ENCODE data around the gene TTLL6. TPM values are rescaled to one million over a fixed set of nuclear protein-coding genes. Genes with fewer than 3 reads are reported as not detected.

TTLL6 gene
- total and polyA plus RNA-seq, 4 donors, result 0.02 to 0.08 TPM; not detected in 2

DNA sequence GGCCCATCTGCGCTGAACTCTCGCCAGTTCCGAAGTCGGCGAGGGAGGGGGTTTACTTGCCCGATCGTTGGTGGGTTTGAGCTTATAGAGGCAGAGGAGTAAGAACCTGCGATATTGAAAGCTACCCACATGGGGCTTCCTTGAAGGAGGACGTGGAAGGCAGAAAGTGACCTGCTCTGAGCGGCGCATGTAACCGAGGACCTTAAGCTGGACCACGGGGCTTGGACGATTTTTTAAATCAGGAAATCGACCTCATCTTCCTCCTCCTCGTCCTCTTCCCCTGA, 92.1 kb downstream of the TTLL6 start:
- Histone ChIP-seq H3K4me3 (ENCODE audit: low read depth in 1 of 3, low read length in 3 of 3) (peak overlapping the region in 1 of 3 donors; percentile 3), H3K4me1 (ENCODE audit: control insufficient read depth in 4 of 4, insufficient read depth in 4 of 4, low read length in 3 of 4) (peaks cover 1 to 24% (median 6%) of the 10 kb centered on the region in 4 donors), H3K27ac (ENCODE audit: low read depth in 1 of 2, low read length in 2 of 2) (no peak overlapping the region), H3K36me3 (ENCODE audit: control insufficient read depth in 4 of 4, insufficient read depth in 3 of 4, low read depth in 1 of 4, low read length in 3 of 4) (no peaks in the 10 kb centered on the region), H3K9ac (ENCODE audit: low read depth in 1 of 2, low read length in 2 of 2) (no peak overlapping the region), H3K27me3 (ENCODE audit: control insufficient read depth in 4 of 4, insufficient read depth in 4 of 4, low read length in 3 of 4) (peaks cover under 1 to 50% (median 28%) of the 10 kb centered on the region in 4 donors), H3K9me3 (ENCODE audit: control insufficient read depth in 4 of 4, low read length in 3 of 4) (no peaks in the 10 kb centered on the region)
- TF ChIP-seq HNF4G (IDR thresholded peaks at IDR 0.05) (no peak), RXRA (IDR thresholded peaks at IDR 0.05) (no peak), TAF1 (conservative IDR thresholded peaks at IDR 0.05) (no peak), HNF4A (conservative IDR thresholded peaks at IDR 0.05) (no peak), FOXA1 (IDR thresholded peaks at IDR 0.05) (no peak), FOXA2 (IDR thresholded peaks at IDR 0.05) (no peak), RAD21 (IDR thresholded peaks at IDR 0.05) (no peak), SP1 (IDR thresholded peaks at IDR 0.05) (no peak), JUND (IDR thresholded peaks at IDR 0.05) (no peak)
- TF ChIP-seq, protein P1, sequence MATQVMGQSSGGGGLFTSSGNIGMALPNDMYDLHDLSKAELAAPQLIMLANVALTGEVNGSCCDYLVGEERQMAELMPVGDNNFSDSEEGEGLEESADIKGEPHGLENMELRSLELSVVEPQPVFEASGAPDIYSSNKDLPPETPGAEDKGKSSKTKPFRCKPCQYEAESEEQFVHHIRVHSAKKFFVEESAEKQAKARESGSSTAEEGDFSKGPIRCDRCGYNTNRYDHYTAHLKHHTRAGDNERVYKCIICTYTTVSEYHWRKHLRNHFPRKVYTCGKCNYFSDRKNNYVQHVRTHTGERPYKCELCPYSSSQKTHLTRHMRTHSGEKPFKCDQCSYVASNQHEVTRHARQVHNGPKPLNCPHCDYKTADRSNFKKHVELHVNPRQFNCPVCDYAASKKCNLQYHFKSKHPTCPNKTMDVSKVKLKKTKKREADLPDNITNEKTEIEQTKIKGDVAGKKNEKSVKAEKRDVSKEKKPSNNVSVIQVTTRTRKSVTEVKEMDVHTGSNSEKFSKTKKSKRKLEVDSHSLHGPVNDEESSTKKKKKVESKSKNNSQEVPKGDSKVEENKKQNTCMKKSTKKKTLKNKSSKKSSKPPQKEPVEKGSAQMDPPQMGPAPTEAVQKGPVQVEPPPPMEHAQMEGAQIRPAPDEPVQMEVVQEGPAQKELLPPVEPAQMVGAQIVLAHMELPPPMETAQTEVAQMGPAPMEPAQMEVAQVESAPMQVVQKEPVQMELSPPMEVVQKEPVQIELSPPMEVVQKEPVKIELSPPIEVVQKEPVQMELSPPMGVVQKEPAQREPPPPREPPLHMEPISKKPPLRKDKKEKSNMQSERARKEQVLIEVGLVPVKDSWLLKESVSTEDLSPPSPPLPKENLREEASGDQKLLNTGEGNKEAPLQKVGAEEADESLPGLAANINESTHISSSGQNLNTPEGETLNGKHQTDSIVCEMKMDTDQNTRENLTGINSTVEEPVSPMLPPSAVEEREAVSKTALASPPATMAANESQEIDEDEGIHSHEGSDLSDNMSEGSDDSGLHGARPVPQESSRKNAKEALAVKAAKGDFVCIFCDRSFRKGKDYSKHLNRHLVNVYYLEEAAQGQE (IDR thresholded peaks at IDR 0.05), result no peak
- TF ChIP-seq, protein P2, sequence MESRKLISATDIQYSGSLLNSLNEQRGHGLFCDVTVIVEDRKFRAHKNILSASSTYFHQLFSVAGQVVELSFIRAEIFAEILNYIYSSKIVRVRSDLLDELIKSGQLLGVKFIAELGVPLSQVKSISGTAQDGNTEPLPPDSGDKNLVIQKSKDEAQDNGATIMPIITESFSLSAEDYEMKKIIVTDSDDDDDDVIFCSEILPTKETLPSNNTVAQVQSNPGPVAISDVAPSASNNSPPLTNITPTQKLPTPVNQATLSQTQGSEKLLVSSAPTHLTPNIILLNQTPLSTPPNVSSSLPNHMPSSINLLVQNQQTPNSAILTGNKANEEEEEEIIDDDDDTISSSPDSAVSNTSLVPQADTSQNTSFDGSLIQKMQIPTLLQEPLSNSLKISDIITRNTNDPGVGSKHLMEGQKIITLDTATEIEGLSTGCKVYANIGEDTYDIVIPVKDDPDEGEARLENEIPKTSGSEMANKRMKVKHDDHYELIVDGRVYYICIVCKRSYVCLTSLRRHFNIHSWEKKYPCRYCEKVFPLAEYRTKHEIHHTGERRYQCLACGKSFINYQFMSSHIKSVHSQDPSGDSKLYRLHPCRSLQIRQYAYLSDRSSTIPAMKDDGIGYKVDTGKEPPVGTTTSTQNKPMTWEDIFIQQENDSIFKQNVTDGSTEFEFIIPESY (IDR thresholded peaks at IDR 0.05), result no peak
- whole genome bisulfite sequencing, result 8% methylated on average over 16 of the region's 16 CpGs
- DNase-seq (ENCODE audit: low spot score), result no peak

DNA sequence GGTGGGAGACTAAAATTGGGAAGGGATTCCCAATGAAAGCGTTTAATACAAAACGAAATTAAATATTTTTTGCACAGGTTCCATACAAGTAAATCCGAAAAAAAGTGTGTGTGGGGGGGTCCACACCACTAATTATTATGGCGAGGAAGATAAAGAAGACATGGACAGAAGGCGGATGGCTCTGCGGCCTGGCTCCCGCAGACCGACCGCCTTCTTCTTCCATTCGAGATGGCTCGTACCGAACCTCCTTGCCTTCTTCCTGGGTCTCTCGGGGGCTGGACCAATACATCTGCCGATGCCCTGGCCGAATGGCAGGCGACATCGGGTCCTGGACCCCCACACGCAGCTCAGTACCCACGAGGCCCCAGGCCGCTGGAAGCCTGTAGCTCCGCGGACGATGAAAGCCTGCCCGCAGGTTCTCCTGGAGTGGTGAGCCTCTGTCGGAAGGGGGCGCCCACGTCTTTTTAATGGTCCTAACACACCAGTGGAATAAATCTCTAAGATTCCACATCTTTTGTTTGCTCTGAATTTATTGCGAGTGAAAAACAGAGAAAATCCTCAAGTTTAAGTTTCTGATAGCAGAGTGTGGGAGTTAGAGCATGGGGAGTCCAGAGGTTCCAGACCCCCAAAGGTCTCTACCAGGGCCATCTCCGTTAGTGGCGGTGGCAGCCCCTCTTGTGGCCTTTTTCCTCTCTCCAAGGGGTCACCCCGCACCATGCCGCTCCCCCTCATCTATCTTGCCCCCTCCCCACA, 92.6 kb downstream of the TTLL6 start:
- Histone ChIP-seq H3K4me1 (ENCODE audit: control insufficient read depth in 4 of 4, insufficient read depth in 4 of 4, low read length in 3 of 4) (peaks cover 1 to 24% (median 5%) of the 10 kb centered on the region in 4 donors), H3K9me3 (ENCODE audit: control insufficient read depth in 4 of 4, low read length in 3 of 4) (no peaks in the 10 kb centered on the region), H3K27me3 (ENCODE audit: control insufficient read depth in 4 of 4, insufficient read depth in 4 of 4, low read length in 3 of 4) (peaks cover 4 to 46% (median 27%) of the 10 kb centered on the region in 4 donors), H3K36me3 (ENCODE audit: control insufficient read depth in 4 of 4, insufficient read depth in 3 of 4, low read depth in 1 of 4, low read length in 3 of 4) (no peaks in the 10 kb centered on the region), H3K9ac (ENCODE audit: low read depth in 1 of 2, low read length in 2 of 2) (no peak overlapping the region), H3K4me3 (ENCODE audit: low read depth in 1 of 3, low read length in 3 of 3) (peak overlapping the region in 1 of 3 donors; percentile 3), H3K27ac (ENCODE audit: low read depth in 1 of 2, low read length in 2 of 2) (no peak overlapping the region)
- TF ChIP-seq, protein P3, sequence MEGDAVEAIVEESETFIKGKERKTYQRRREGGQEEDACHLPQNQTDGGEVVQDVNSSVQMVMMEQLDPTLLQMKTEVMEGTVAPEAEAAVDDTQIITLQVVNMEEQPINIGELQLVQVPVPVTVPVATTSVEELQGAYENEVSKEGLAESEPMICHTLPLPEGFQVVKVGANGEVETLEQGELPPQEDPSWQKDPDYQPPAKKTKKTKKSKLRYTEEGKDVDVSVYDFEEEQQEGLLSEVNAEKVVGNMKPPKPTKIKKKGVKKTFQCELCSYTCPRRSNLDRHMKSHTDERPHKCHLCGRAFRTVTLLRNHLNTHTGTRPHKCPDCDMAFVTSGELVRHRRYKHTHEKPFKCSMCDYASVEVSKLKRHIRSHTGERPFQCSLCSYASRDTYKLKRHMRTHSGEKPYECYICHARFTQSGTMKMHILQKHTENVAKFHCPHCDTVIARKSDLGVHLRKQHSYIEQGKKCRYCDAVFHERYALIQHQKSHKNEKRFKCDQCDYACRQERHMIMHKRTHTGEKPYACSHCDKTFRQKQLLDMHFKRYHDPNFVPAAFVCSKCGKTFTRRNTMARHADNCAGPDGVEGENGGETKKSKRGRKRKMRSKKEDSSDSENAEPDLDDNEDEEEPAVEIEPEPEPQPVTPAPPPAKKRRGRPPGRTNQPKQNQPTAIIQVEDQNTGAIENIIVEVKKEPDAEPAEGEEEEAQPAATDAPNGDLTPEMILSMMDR (IDR thresholded peaks at IDR 0.05; ENCODE audit: low read depth, low read length, missing input control), result peak; percentile 81
- TF ChIP-seq TAF1 (conservative IDR thresholded peaks at IDR 0.05) (no peak), RAD21 (IDR thresholded peaks at IDR 0.05) (peak; percentile 82 to 87)
- peak; percentile 83 for DNase-seq (ENCODE audit: low spot score)
- WGBS, result 11% methylated on average over 32 of the region's 32 CpGs
